ENCODE results near the gene NACA.

NACA gene

DNA sequence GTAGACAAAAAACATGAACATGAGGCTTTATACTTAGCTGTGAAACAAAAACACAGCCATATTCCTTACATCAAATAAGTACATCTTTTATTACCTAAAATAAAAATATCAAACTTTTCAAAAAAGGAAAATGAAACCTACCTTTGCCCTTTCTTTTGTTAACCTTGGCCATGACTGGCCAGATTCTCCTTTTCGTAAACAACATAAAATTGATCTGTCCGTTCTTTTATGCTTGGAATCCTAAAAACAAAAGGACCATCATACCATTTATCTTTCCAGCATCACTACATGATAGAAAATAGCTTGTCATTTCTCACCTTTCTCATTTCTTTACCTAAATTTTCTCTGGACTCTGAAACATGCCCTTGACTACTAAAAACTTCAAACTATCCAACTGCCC, 53.5 kb downstream of the NACA start:
- no peak for TF ChIP-seq ARNTL (CRISPR knock-in tag; IDR thresholded peaks at IDR 0.05; ENCODE audit: borderline replicate concordance, low read depth)
- TF ChIP-seq OSR1 (CRISPR knock-in tag; IDR thresholded peaks at IDR 0.05): no peak
- no peak for TF ChIP-seq ZC3H10 (CRISPR knock-in tag; IDR thresholded peaks at IDR 0.05)
- no peak for TF ChIP-seq ESRRG (CRISPR knock-in tag; IDR thresholded peaks at IDR 0.05)
- TF ChIP-seq, protein P1, sequence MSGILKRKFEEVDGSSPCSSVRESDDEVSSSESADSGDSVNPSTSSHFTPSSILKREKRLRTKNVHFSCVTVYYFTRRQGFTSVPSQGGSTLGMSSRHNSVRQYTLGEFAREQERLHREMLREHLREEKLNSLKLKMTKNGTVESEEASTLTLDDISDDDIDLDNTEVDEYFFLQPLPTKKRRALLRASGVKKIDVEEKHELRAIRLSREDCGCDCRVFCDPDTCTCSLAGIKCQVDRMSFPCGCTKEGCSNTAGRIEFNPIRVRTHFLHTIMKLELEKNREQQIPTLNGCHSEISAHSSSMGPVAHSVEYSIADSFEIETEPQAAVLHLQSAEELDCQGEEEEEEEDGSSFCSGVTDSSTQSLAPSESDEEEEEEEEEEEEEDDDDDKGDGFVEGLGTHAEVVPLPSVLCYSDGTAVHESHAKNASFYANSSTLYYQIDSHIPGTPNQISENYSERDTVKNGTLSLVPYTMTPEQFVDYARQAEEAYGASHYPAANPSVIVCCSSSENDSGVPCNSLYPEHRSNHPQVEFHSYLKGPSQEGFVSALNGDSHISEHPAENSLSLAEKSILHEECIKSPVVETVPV (CRISPR knock-in tag; IDR thresholded peaks at IDR 0.05): no peak
- TF ChIP-seq PPARA (CRISPR knock-in tag; IDR thresholded peaks at IDR 0.05; ENCODE audit: borderline replicate concordance): no peak
- TF ChIP-seq, protein P2, sequence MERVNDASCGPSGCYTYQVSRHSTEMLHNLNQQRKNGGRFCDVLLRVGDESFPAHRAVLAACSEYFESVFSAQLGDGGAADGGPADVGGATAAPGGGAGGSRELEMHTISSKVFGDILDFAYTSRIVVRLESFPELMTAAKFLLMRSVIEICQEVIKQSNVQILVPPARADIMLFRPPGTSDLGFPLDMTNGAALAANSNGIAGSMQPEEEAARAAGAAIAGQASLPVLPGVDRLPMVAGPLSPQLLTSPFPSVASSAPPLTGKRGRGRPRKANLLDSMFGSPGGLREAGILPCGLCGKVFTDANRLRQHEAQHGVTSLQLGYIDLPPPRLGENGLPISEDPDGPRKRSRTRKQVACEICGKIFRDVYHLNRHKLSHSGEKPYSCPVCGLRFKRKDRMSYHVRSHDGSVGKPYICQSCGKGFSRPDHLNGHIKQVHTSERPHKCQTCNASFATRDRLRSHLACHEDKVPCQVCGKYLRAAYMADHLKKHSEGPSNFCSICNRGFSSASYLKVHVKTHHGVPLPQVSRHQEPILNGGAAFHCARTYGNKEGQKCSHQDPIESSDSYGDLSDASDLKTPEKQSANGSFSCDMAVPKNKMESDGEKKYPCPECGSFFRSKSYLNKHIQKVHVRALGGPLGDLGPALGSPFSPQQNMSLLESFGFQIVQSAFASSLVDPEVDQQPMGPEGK (CRISPR knock-in tag; IDR thresholded peaks at IDR 0.05; ENCODE audit: borderline replicate concordance): no peak
- TF ChIP-seq CREB5 (CRISPR knock-in tag; IDR thresholded peaks at IDR 0.05; ENCODE audit: low read depth): no peak
- no peak for TF ChIP-seq TCF4 (CRISPR knock-in tag; IDR thresholded peaks at IDR 0.05; ENCODE audit: borderline replicate concordance)
- TF ChIP-seq POU6F1 (CRISPR knock-in tag; IDR thresholded peaks at IDR 0.05; ENCODE audit: borderline replicate concordance, low read depth): no peak
- TF ChIP-seq RARB (CRISPR knock-in tag; IDR thresholded peaks at IDR 0.05): no peak
- TF ChIP-seq GLIS3 (CRISPR knock-in tag; IDR thresholded peaks at IDR 0.05): no peak
- TF ChIP-seq ZFP3 (CRISPR knock-in tag; IDR thresholded peaks at IDR 0.05): no peak
- TF ChIP-seq ZNF565 (CRISPR knock-in tag; conservative IDR thresholded peaks at IDR 0.05; ENCODE audit: low read depth): no peak
- TF ChIP-seq SNAI2 (CRISPR knock-in tag; IDR thresholded peaks at IDR 0.05): no peak
- ATAC-seq: no peak

GRCh38 chr12:56670836-56671235, 54.3 kb downstream of the NACA start:
- ATAC-seq: no peak
- TF ChIP-seq ZC3H10 (CRISPR knock-in tag; IDR thresholded peaks at IDR 0.05): no peak

- no peak for ATAC-seq
- TF ChIP-seq RARB (CRISPR knock-in tag; IDR thresholded peaks at IDR 0.05) (no peak), GLIS3 (CRISPR knock-in tag; IDR thresholded peaks at IDR 0.05) (no peak), CSDC2 (CRISPR knock-in tag; IDR thresholded peaks at IDR 0.05) (no peak), POU6F1 (CRISPR knock-in tag; IDR thresholded peaks at IDR 0.05; ENCODE audit: borderline replicate concordance, low read depth) (no peak), BACH2 (CRISPR knock-in tag; IDR thresholded peaks at IDR 0.05; ENCODE audit: borderline replicate concordance) (no peak), ZNF565 (CRISPR knock-in tag; conservative IDR thresholded peaks at IDR 0.05; ENCODE audit: low read depth) (no peak), SNAI2 (CRISPR knock-in tag; IDR thresholded peaks at IDR 0.05) (no peak), ARNTL (CRISPR knock-in tag; IDR thresholded peaks at IDR 0.05; ENCODE audit: borderline replicate concordance, low read depth) (no peak), ZFP30 (CRISPR knock-in tag; IDR thresholded peaks at IDR 0.05) (no peak), PPARA (CRISPR knock-in tag; IDR thresholded peaks at IDR 0.05; ENCODE audit: borderline replicate concordance) (no peak)
- TF ChIP-seq, protein P2 (CRISPR knock-in tag; IDR thresholded peaks at IDR 0.05; ENCODE audit: borderline replicate concordance): no peak
- TF ChIP-seq, protein P1 (CRISPR knock-in tag; IDR thresholded peaks at IDR 0.05): no peak
These were observed 57.0 kb downstream of the NACA start for GRCh38 chr12:56668197-56668457.

Data from SK-N-SH treated with all-trans-retinoic acid at 6 μM for 48 hours (cell line).